ENCODE data around the gene SAMHD1. TPM values are rescaled to one million over a fixed set of nuclear protein-coding genes. Genes with fewer than 3 reads are reported as not detected.

The SAMHD1 gene
- total and polyA plus RNA-seq, 9 of the 15 experiments (the other 6 are each of a cell fraction or from before 2014, with no cell fraction given): 6.8 to 20.4 (median 14.8) TPM

GRCh38 chr20:36969051-36969450 lies 17.5 kb upstream of the SAMHD1 start:
- Histone ChIP-seq H3K36me3 (ENCODE audit: control insufficient read depth, insufficient read depth, low read length) (no peaks in the 10 kb centered on the region), H3K9ac (ENCODE audit: insufficient read depth in 1 of 2, low read depth in 2 of 2, low read length in 2 of 2) (no peak overlapping the region), H2AFZ (ENCODE audit: low read depth, low read length) (peak overlapping the region; percentile 87), H4K20me1 (replicated peaks; ENCODE audit: control insufficient read depth, insufficient read depth, low read length) (no peaks in the 10 kb centered on the region), H3K9me3 (replicated peaks; ENCODE audit: control insufficient read depth, insufficient read depth, low read depth, low read length) (no peaks in the 10 kb centered on the region), H3K27ac (ENCODE audit: extremely low read depth, low read depth, low read length) (no peak overlapping the region; the same call in 2 of the 3 replicates), H3K4me3 (no peak overlapping the region), H3K4me1 (replicated peaks in 1 of 2; ENCODE audit: control insufficient read depth in 2 of 2, insufficient read depth in 2 of 2, low read length in 2 of 2) (peaks cover 3 to 6% of the 10 kb centered on the region in 2 experiments; a peak in 2 of 5 replicates), H3K27me3 (ENCODE audit: control insufficient read depth in 2 of 2, insufficient read depth in 2 of 2, low read length in 2 of 2) (no peaks in the 10 kb centered on the region), H3K9me1 (ENCODE audit: control insufficient read depth, insufficient read depth, low read length) (no peaks in the 10 kb centered on the region), H3K4me2 (ENCODE audit: insufficient read depth, low read length) (no peak overlapping the region), H3K79me2 (ENCODE audit: control insufficient read depth, insufficient read depth, low read length) (no peaks in the 10 kb centered on the region)
- ATAC-seq: no peak; the same call in 2 of the 3 replicates
- TF ChIP-seq CBFA2T3 (IDR thresholded peaks at IDR 0.05) (peak; percentile 21; the same call in 1 of the 2 replicates), CBX1 (IDR thresholded peaks at IDR 0.05; ENCODE audit: low read depth) (no peak), IRF9 (tag; IDR thresholded peaks at IDR 0.05) (no peak), FOXO4 (CRISPR knock-in tag; IDR thresholded peaks at IDR 0.05) (no peak), DLX4 (CRISPR knock-in tag; IDR thresholded peaks at IDR 0.05) (no peak), ZNF79 (CRISPR knock-in tag; IDR thresholded peaks at IDR 0.05; ENCODE audit: low read depth) (no peak), NFATC3 (IDR thresholded peaks at IDR 0.05) (no peak), HDAC3 (IDR thresholded peaks at IDR 0.05; ENCODE audit: borderline replicate concordance, partially characterized antibody) (no peak), ARID1B (IDR thresholded peaks at IDR 0.05) (0 out of 2 replicates have a peak, but pooled peaks have one; percentile 16), KLF6 (CRISPR knock-in tag; IDR thresholded peaks at IDR 0.05; ENCODE audit: borderline replicate concordance) (no peak), EGR1 (conservative IDR thresholded peaks at IDR 0.05) (peak; percentile 80)
- intact Hi-C loops (cut with micrococcal nuclease) (no loop called here), in situ Hi-C loops (cut with MboI) (no loop called here)
- 39% methylated on average over 4 of the region's 4 CpGs for WGBS (ENCODE audit: insufficient coverage, low coverage, missing lambda C conversion rate)
- POLR2A ChIA-PET: no interaction called here
- BruUV-seq (replicated peaks): no TSS peak
- CTCF ChIA-PET (ENCODE audit: low intra/inter-chr PET ratio): no interaction called here
- no peak for FAIRE-seq
- peak in 1 of 4 experiments; percentile 35 for DNase-seq (ENCODE audit: extremely low read depth in 1 of 4, low spot score in 3 of 4)

All from K562 (cell line).